ENCODE results near the gene UPK3A. TPM values are rescaled to one million over a fixed set of nuclear protein-coding genes. Genes with fewer than 3 reads are reported as not detected.

UPK3A gene
- total and polyA plus RNA-seq, 2 experiments from 2014 or later = 0.47 TPM; not detected in 1

- H3K9me3 Mint-ChIP-seq = no peaks in the 10 kb centered on the region
- Histone ChIP-seq H3K9me2 (ENCODE audit: insufficient read depth) (no peaks in the 10 kb centered on the region), H3K4me1 (ENCODE audit: insufficient read depth) (peaks cover 10% of the 10 kb centered on the region), H3F3A (replicated peaks; ENCODE audit: low read depth) (peaks cover 4% of the 10 kb centered on the region; the same call in 1 of the 2 replicates), H3K79me2 (replicated peaks; ENCODE audit: insufficient read depth) (peaks cover 48% of the 10 kb centered on the region), H3K27me3 (ENCODE audit: insufficient read depth) (peaks cover 8% of the 10 kb centered on the region; the same call in 1 of the 2 replicates), H3K27ac (ENCODE audit: low read depth) (no peak overlapping the region), H4K20me1 (replicated peaks; ENCODE audit: insufficient read depth) (peaks cover 18% of the 10 kb centered on the region), H3K4me2 (no peak overlapping the region), H2AFZ (no peak overlapping the region), H3K4me3 (no peak overlapping the region), H3K36me3 (ENCODE audit: insufficient read depth) (no peaks in the 10 kb centered on the region)
- H3K4me1 Mint-ChIP-seq = peaks cover 20% of the 10 kb centered on the region
- TF ChIP-seq CREB1 (CRISPR knock-in tag; IDR thresholded peaks at IDR 0.05; ENCODE audit: low read depth) (no peak), EZH2phosphoT487 (IDR thresholded peaks at IDR 0.05; ENCODE audit: unreplicated experiment) (no peak), JUNB (IDR thresholded peaks at IDR 0.05; ENCODE audit: unreplicated experiment) (no peak), NANOG (IDR thresholded peaks at IDR 0.05; ENCODE audit: borderline replicate concordance) (no peak), ZNF114 (CRISPR knock-in tag; IDR thresholded peaks at IDR 0.05) (no peak), EZH2 (IDR thresholded peaks at IDR 0.05; ENCODE audit: low read depth, unreplicated experiment) (no peak), ZNF331 (CRISPR knock-in tag; IDR thresholded peaks at IDR 0.05; ENCODE audit: low read depth) (no peak), ZNF462 (CRISPR knock-in tag; IDR thresholded peaks at IDR 0.05) (no peak), STAT1 (IDR thresholded peaks at IDR 0.05; ENCODE audit: unreplicated experiment) (no peak), POLR2AphosphoS5 (IDR thresholded peaks at IDR 0.05; ENCODE audit: low read depth) (no peak)
- TF ChIP-seq, protein P1, sequence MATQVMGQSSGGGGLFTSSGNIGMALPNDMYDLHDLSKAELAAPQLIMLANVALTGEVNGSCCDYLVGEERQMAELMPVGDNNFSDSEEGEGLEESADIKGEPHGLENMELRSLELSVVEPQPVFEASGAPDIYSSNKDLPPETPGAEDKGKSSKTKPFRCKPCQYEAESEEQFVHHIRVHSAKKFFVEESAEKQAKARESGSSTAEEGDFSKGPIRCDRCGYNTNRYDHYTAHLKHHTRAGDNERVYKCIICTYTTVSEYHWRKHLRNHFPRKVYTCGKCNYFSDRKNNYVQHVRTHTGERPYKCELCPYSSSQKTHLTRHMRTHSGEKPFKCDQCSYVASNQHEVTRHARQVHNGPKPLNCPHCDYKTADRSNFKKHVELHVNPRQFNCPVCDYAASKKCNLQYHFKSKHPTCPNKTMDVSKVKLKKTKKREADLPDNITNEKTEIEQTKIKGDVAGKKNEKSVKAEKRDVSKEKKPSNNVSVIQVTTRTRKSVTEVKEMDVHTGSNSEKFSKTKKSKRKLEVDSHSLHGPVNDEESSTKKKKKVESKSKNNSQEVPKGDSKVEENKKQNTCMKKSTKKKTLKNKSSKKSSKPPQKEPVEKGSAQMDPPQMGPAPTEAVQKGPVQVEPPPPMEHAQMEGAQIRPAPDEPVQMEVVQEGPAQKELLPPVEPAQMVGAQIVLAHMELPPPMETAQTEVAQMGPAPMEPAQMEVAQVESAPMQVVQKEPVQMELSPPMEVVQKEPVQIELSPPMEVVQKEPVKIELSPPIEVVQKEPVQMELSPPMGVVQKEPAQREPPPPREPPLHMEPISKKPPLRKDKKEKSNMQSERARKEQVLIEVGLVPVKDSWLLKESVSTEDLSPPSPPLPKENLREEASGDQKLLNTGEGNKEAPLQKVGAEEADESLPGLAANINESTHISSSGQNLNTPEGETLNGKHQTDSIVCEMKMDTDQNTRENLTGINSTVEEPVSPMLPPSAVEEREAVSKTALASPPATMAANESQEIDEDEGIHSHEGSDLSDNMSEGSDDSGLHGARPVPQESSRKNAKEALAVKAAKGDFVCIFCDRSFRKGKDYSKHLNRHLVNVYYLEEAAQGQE (IDR thresholded peaks at IDR 0.05; ENCODE audit: unreplicated experiment) = no peak
- TF ChIP-seq, protein P2, sequence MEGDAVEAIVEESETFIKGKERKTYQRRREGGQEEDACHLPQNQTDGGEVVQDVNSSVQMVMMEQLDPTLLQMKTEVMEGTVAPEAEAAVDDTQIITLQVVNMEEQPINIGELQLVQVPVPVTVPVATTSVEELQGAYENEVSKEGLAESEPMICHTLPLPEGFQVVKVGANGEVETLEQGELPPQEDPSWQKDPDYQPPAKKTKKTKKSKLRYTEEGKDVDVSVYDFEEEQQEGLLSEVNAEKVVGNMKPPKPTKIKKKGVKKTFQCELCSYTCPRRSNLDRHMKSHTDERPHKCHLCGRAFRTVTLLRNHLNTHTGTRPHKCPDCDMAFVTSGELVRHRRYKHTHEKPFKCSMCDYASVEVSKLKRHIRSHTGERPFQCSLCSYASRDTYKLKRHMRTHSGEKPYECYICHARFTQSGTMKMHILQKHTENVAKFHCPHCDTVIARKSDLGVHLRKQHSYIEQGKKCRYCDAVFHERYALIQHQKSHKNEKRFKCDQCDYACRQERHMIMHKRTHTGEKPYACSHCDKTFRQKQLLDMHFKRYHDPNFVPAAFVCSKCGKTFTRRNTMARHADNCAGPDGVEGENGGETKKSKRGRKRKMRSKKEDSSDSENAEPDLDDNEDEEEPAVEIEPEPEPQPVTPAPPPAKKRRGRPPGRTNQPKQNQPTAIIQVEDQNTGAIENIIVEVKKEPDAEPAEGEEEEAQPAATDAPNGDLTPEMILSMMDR (conservative IDR thresholded peaks at IDR 0.05; ENCODE audit: low read depth in 2 of 2) = no peak
- TF ChIP-seq, protein P3, sequence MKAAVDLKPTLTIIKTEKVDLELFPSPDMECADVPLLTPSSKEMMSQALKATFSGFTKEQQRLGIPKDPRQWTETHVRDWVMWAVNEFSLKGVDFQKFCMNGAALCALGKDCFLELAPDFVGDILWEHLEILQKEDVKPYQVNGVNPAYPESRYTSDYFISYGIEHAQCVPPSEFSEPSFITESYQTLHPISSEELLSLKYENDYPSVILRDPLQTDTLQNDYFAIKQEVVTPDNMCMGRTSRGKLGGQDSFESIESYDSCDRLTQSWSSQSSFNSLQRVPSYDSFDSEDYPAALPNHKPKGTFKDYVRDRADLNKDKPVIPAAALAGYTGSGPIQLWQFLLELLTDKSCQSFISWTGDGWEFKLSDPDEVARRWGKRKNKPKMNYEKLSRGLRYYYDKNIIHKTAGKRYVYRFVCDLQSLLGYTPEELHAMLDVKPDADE (IDR thresholded peaks at IDR 0.05) = no peak
- H3K27me3 Mint-ChIP-seq (ENCODE audit: insufficient read depth, low read depth, poor library complexity) = peaks cover 20% of the 10 kb centered on the region
- no peak overlapping the region for H3K4me3 Mint-ChIP-seq
- ATAC-seq (no peak), DNase-seq (ENCODE audit: low spot score) (no peak)
- no peaks in the 10 kb centered on the region; the same call in 1 of the 3 replicates for H3K36me3 Mint-ChIP-seq (ENCODE audit: low read depth)
- H3K27ac Mint-ChIP-seq = no peak overlapping the region
Observed at GRCh38 chr22:45235101-45235777, 49.5 kb upstream of the UPK3A start.

Measured in GM23338 (cell line).